GM12878 (cell line): ENCODE results near the gene RPUSD1. TPM values are rescaled to one million over a fixed set of nuclear protein-coding genes. Genes with fewer than 3 reads are reported as not detected.

Experiments used
- ATAC-seq: fragments of 200-7000 bp; cut with Tn5 transposase; 3 replicates; pipeline ENCODE4 v1.9.1; 2020; ENCODE audit warnings: mild to moderate bottlenecking, moderate library complexity
- BruUV-seq: library from RNA; stranded (reverse); fragments of 400-500 nt; replicated peaks from 2 replicates; lab custom pipeline; 2021; lab: Mats Ljungman, UMichigan
- CTCF ChIA-PET: fragments of 300-600 bp; sonication (Branson Sonifier 250); formaldehyde crosslinking; extraction: SDS; loops from one replicate; lab custom pipeline; 2021; ENCODE audit warnings: inconsistent platforms; lab: Yijun Ruan, JAX
- POLR2A ChIA-PET: fragments of 350-600 bp; formaldehyde crosslinking; extraction: SDS; loops from one replicate; lab custom pipeline; 2021; ENCODE audit warnings: inconsistent platforms; lab: Charles Lee
- RAD21 ChIA-PET: fragments of 300-600 bp; sonication (Branson Sonifier 250); formaldehyde crosslinking; loops from one replicate; lab custom pipeline; 2023; ENCODE audit warnings: antibody characterized with exemption; ENCODE audit not compliant: unreplicated experiment; lab: Charles Lee
- SMC1A ChIA-PET: fragments of 300-600 bp; sonication (Branson Sonifier 250); formaldehyde crosslinking; loops from one replicate; lab custom pipeline; 2023; ENCODE audit not compliant: unreplicated experiment, uncharacterized antibody; lab: Charles Lee
- DNase-seq: peaks from one replicate; pipeline ENCODE4 v3.0.0-alpha.2; 2011; ENCODE audit warnings: low read depth, low spot score
- FAIRE-seq: peaks from 3 replicates; lab custom pipeline; 2011; peaks lifted over from hg19 to GRCh38; lab: Jason Lieb, UNC
- H2AFZ ChIP-seq: 2 replicates; pipeline ENCODE4 v1.6.0; 2011; ENCODE audit warnings: low read depth, low read length, control low read depth; ENCODE audit not compliant: control insufficient read depth
- H3K27ac ChIP-seq: 2 replicates; pipeline ENCODE4 v1.5.1; 2011; ENCODE audit warnings: control low read depth; ENCODE audit not compliant: control insufficient read depth, insufficient read depth
- H3K27me3 ChIP-seq, 2 experiments: replicated peaks in 1 of 2; 2 replicates each; pipeline versions ENCODE4 v1.6.0 to v1.6.1; 2011; ENCODE audit warnings: low read length in 1 of 2; ENCODE audit not compliant: control insufficient read depth in 2 of 2, insufficient read depth in 2 of 2
- H3K36me3 ChIP-seq, 2 experiments: 2 replicates each; pipeline ENCODE4 v1.5.1; 2011; ENCODE audit warnings: low read length in 1 of 2; ENCODE audit not compliant: control insufficient read depth in 2 of 2, insufficient read depth in 2 of 2
- H3K4me1 ChIP-seq: 2 replicates; pipeline ENCODE4 v1.6.1; 2011; ENCODE audit warnings: mild to moderate bottlenecking, low read length, moderate library complexity, mixed read lengths; ENCODE audit not compliant: control insufficient read depth, insufficient read depth
- H3K4me2 ChIP-seq: 2 replicates; pipeline ENCODE4 v1.6.0; 2011; ENCODE audit warnings: control low read depth; ENCODE audit not compliant: control insufficient read depth, insufficient read depth
- H3K4me3 ChIP-seq: fragments of 200-600 bp; sonication (generic); 2 replicates; pipeline ENCODE4 v1.5.1; 2016
- H3K79me2 ChIP-seq: 2 replicates; pipeline ENCODE4 v1.6.0; 2011; ENCODE audit warnings: low read length; ENCODE audit not compliant: control insufficient read depth, insufficient read depth
- H3K9ac ChIP-seq: 2 replicates; pipeline ENCODE4 v1.8.0; 2011; ENCODE audit warnings: low read length, control low read depth, mixed read lengths; ENCODE audit not compliant: control insufficient read depth, insufficient read depth
- H3K9me3 ChIP-seq: replicated peaks from 3 replicates; pipeline ENCODE4 v1.5.1; 2011; ENCODE audit warnings: mild to moderate bottlenecking, low read length; ENCODE audit not compliant: control insufficient read depth, insufficient read depth
- H4K20me1 ChIP-seq: 2 replicates; pipeline ENCODE4 v1.6.0; 2011; ENCODE audit not compliant: control insufficient read depth, insufficient read depth
- DPF2 ChIP-seq: fragments of 450-650 bp; IDR thresholded peaks from 2 replicates; pipeline ENCODE4 v1.6.1; 2017; ENCODE audit warnings: mild to moderate bottlenecking
- MLLT1 ChIP-seq: fragments of 450-650 bp; IDR thresholded peaks from 2 replicates; pipeline ENCODE4 v1.6.1; 2016; ENCODE audit warnings: mild to moderate bottlenecking
- SIN3A ChIP-seq: IDR thresholded peaks from 2 replicates; pipeline ENCODE4 v1.6.1; 2012; ENCODE audit warnings: low read depth, low read length, improper control_type of control experiment
- TCF3 ChIP-seq: IDR thresholded peaks from 2 replicates; pipeline ENCODE4 v1.6.1; 2012; ENCODE audit warnings: low read depth, mild to moderate bottlenecking, low read length, borderline replicate concordance; ENCODE audit not compliant: insufficient read depth
- WGBS: methylation state at CpG from one replicate; pipeline ENCODE4 v1.1.6; 2016; ENCODE audit warnings: low lambda C conversion rate; ENCODE audit not compliant: insufficient replicate concordance, insufficient coverage; ENCODE audit errors: missing lambda C conversion rate; 5-methylcytosine and 5-hydroxymethylcytosine counted together
- in situ Hi-C: fragments of 300-500 bp; cut with MboI; formaldehyde crosslinking; loops from 9 replicates; pipeline ENCODE4 v1.14.3; 2018; ENCODE audit warnings: mixed read lengths
- intact Hi-C: fragments of 100-400 bp; cut with micrococcal nuclease; formaldehyde crosslinking; loops from one replicate; pipeline ENCODE4 v1.14.2; 2022; ENCODE audit not compliant: unreplicated experiment
- polyA plus RNA-seq, 11 experiments: library from polyadenylated mRNA; depleted of rRNA in 4 of 11; unstranded in 6 of 11; stranded (reverse) in 5 of 11; fragments of >200 nt; fragmentation: Nextera tagmentation in 4 of 11; fragmentation: Illumina TruSeq in 1 of 11; extraction: Ambion mirVana in 4 of 11; extraction: Trizol in 1 of 11; gene quantifications; 1 replicate in 1 of 11; 2 replicates in 10 of 11; pipeline versions ENCODE4 v1.2.1 to v1.2.3, GENCODE V29; 2011 to 2016; ENCODE audit warnings: inconsistent platforms in 2 of 11, missing spikeins in 2 of 11, low read depth in 1 of 11
- total RNA-seq, 4 experiments: library from RNA; depleted of rRNA in 3 of 4; stranded (reverse); fragments of >200 nt in 3 of 4; fragmentation: Illumina TruSeq in 1 of 4; extraction: Trizol in 1 of 4; gene quantifications; 2 replicates each; pipeline versions ENCODE4 v1.2.1 to v1.2.3, GENCODE V29; 2013 to 2021

RPUSD1 gene
- total and polyA plus RNA-seq, 10 of the 15 experiments (the other 5 are each of a cell fraction or from before 2014, with no cell fraction given), result 0.55 to 49.9 (median 21.1) TPM

- peaks cover 9% of the 10 kb centered on the region for H3K4me1 ChIP-seq
- ChIA-PET RAD21 (interaction anchor here (1.3 to 1.6 kb wide), 3 partner anchors 50 to 75 kb away, joined by 5 to 10 read pairs (median 10); partner anchors contain the start of gene ANTKMT), POLR2A (interaction anchor here (2.1 kb wide), 1 partner anchor 67 kb away, joined by 12 read pairs; the partner anchor contains the start of gene ANTKMT), SMC1A (interaction anchor here (0.6 kb wide), 1 partner anchor 40 kb away, joined by 3 read pairs; no protein-coding TSS in a partner anchor), CTCF (interaction anchor here (5.2 kb wide), 1 partner anchor 75 kb away, joined by 32 read pairs; no protein-coding TSS in a partner anchor)
- peak overlapping the region; percentile 89 for H3K4me3 ChIP-seq
- 0 out of 2 replicates have a peak overlapping the region, but pooled peaks have one; percentile 74 for H2AFZ ChIP-seq
- in situ Hi-C loops (loop anchor here (5.0 kb wide), 2 partner anchors 45 to 75 kb away; partner anchors contain the start of gene CIAO3), intact Hi-C loops (loop anchor here (5.0 kb wide), 1 partner anchor 45 kb away; the partner anchor contains the start of gene CIAO3)
- TF ChIP-seq TCF3 (no peak), MLLT1 (0 out of 2 replicates have a peak, but pooled peaks have one; percentile 28), DPF2 (0 out of 2 replicates have a peak, but pooled peaks have one; percentile 23), SIN3A (0 out of 2 replicates have a peak, but pooled peaks have one; percentile 23)
- peaks cover 24% of the 10 kb centered on the region for H3K79me2 ChIP-seq
- H3K9ac ChIP-seq, result peak overlapping the region; percentile 90
- H3K9me3 ChIP-seq, result no peaks in the 10 kb centered on the region
- no peaks in the 10 kb centered on the region for H4K20me1 ChIP-seq
- peak overlapping the region; percentile 85 for H3K4me2 ChIP-seq
- H3K27ac ChIP-seq, result peak overlapping the region; percentile 69
- BruUV-seq, result no TSS peak
- FAIRE-seq, result no peak
- H3K36me3 ChIP-seq, result peaks cover 0 to 18% of the 10 kb centered on the region in 2 experiments; a peak in 2 of 4 replicates
- WGBS, result 34% methylated on average over 41 of the region's 47 CpGs
- no peak for DNase-seq
- no peaks in the 10 kb centered on the region for H3K27me3 ChIP-seq
- no peak for ATAC-seq
Measured at GRCh38 chr16:787321-787966, 737 bp downstream of the RPUSD1 start.
